ENCODE data around the gene KYAT1. TPM values are rescaled to one million over a fixed set of nuclear protein-coding genes. Genes with fewer than 3 reads are reported as not detected.

Gene KYAT1
- total RNA-seq, 1 donor from 2014 or later: 9.7 TPM

Other genes with a start within 250 kb of the KYAT1 start
- gene DYNC2I2, start 225.1 kb downstream of the KYAT1 start, total RNA-seq: 56.7 TPM
- gene SET, start 192.7 kb downstream of the KYAT1 start, total RNA-seq: 198 TPM
- gene PKN3, start 179.4 kb downstream of the KYAT1 start, total RNA-seq: 9.4 TPM
- gene ZDHHC12, start 157.8 kb downstream of the KYAT1 start, total RNA-seq: 66.2 TPM
- 52.2 TPM for gene ZER1, start 110.0 kb downstream of the KYAT1 start, total RNA-seq
- 31.0 TPM for gene TBC1D13, start 94.7 kb downstream of the KYAT1 start, total RNA-seq
- 29.8 TPM for gene ENDOG, start 63.5 kb downstream of the KYAT1 start, total RNA-seq
- 55.0 TPM for gene SPOUT1, start 52.2 kb downstream of the KYAT1 start, total RNA-seq
- 61.8 TPM for gene LRRC8A, start 183 bp upstream of the KYAT1 start, total RNA-seq
- gene PHYHD1, start 39.0 kb upstream of the KYAT1 start, total RNA-seq: 14.6 TPM
- gene DOLK, start 65.7 kb upstream of the KYAT1 start, total RNA-seq: 18.2 TPM
- 28.2 TPM for gene NUP188, start 65.7 kb upstream of the KYAT1 start, total RNA-seq
- gene SH3GLB2, start 146.4 kb upstream of the KYAT1 start, total RNA-seq: 186 TPM
- gene MIGA2, start 154.7 kb upstream of the KYAT1 start, total RNA-seq: 67.3 TPM
- gene DOLPP1, start 199.2 kb upstream of the KYAT1 start, total RNA-seq: 22.3 TPM
- gene CRAT, start 228.8 kb upstream of the KYAT1 start, total RNA-seq: 83.8 TPM
- gene PTPA, start 229.5 kb upstream of the KYAT1 start, total RNA-seq: 126 TPM

Data from mucosa of gallbladder (tissue), 1 donor.